HG03103 (cell line): ENCODE results near the gene TEX35.
A peak's percentile ranks its signal among the peaks of the same experiment; 100 is the strongest.
"Not testable (repeated sequence)": the region's sequence is repeated elsewhere in the genome, so short reads cannot be mapped to it uniquely, and the experiment has no call there.

Experiments used
- ATAC-seq: cut with Tn5 transposase; IDR thresholded peaks from one replicate; pipeline ENCODE4 v1.9.1; 2021; ENCODE audit warnings: low read depth; ENCODE audit not compliant: unreplicated experiment

The TEX35 gene

GRCh38 chr1:178493301-178493741, 19.6 kb upstream of the TEX35 start:
- no peak for ATAC-seq

- no peak for ATAC-seq
Measured at GRCh38 chr1:178494569-178494971, 18.3 kb upstream of the TEX35 start.

GRCh38 chr1:178495158-178495557, 17.8 kb upstream of the TEX35 start:
- no peak for ATAC-seq

GRCh38 chr1:178495741-178496409, 17.0 kb upstream of the TEX35 start:
- ATAC-seq, result no peak

GRCh38 chr1:178496410-178497135, 16.3 kb upstream of the TEX35 start, which contains the start of gene CLEC20A:
TSS of gene CLEC20A (minus strand) at chr1:178496964. CDS start at chr1:178496939, 25 bp downstream.
- no peak for ATAC-seq

GRCh38 chr1:178497903-178498478, 14.9 kb upstream of the TEX35 start:
- no peak for ATAC-seq

GRCh38 chr1:178498896-178499675, 13.8 kb upstream of the TEX35 start:
- ATAC-seq, result no peak

GRCh38 chr1:178500091-178500770, 12.7 kb upstream of the TEX35 start:
- ATAC-seq, result no peak

- ATAC-seq, result no peak
Measured at GRCh38 chr1:178500936-178501554, 11.9 kb upstream of the TEX35 start.

- ATAC-seq, result peak; percentile 81
Measured at GRCh38 chr1:178501705-178502329, 11.1 kb upstream of the TEX35 start.

- ATAC-seq, result no peak
Measured at GRCh38 chr1:178502330-178502714, 10.6 kb upstream of the TEX35 start.

GRCh38 chr1:178502856-178503255, 10.1 kb upstream of the TEX35 start:
- ATAC-seq, result no peak

- not testable (repeated sequence) for ATAC-seq
Measured at GRCh38 chr1:178503316-178503715, 9.6 kb upstream of the TEX35 start.

- ATAC-seq, result no peak
Measured at GRCh38 chr1:178503849-178504248, 9.1 kb upstream of the TEX35 start.

- no peak for ATAC-seq
Measured at GRCh38 chr1:178504286-178504685, 8.6 kb upstream of the TEX35 start.

- no peak for ATAC-seq
Measured at GRCh38 chr1:178506177-178506576, 6.7 kb upstream of the TEX35 start.

- ATAC-seq, result no peak
Measured at GRCh38 chr1:178506669-178507068, 6.2 kb upstream of the TEX35 start.

- ATAC-seq, result no peak
Measured at GRCh38 chr1:178509414-178510007, 3.4 kb upstream of the TEX35 start.

- no peak for ATAC-seq
Measured at GRCh38 chr1:178510155-178510554, 2.8 kb upstream of the TEX35 start.
